HepG2 (cell line): ENCODE results near the gene AFG1L. TPM values are rescaled to one million over a fixed set of nuclear protein-coding genes. Genes with fewer than 3 reads are reported as not detected.

Experiments
- AGO2 ChIP-seq: fragments of 200-400 bp; formaldehyde crosslinking; optimal IDR thresholded peaks from 2 replicates; pipeline ENCODE3; 2017; ENCODE audit warnings: mild to moderate bottlenecking, low read depth, low read length, moderate library complexity
- AKAP8 ChIP-seq: sonication (generic); formaldehyde crosslinking; IDR thresholded peaks from 2 replicates; pipeline ENCODE4 v1.5.1; 2020; ENCODE audit warnings: mild to moderate bottlenecking, missing genetic modification reagents
- FOSL2 ChIP-seq: sonication (generic); formaldehyde crosslinking; IDR thresholded peaks from 2 replicates; pipeline ENCODE4 v1.4.0; 2020; ENCODE audit warnings: missing genetic modification reagents
- FOXM1 ChIP-seq: sonication (generic); formaldehyde crosslinking; IDR thresholded peaks from 2 replicates; pipeline ENCODE4 v1.5.0; 2020; ENCODE audit warnings: missing genetic modification reagents
- HDAC1 ChIP-seq: sonication (generic); formaldehyde crosslinking; IDR thresholded peaks from 2 replicates; pipeline ENCODE4 v1.5.1; 2020; ENCODE audit warnings: mild to moderate bottlenecking, missing genetic modification reagents
- HMG20B ChIP-seq: conservative IDR thresholded peaks from 2 replicates; pipeline ENCODE4 v1.6.1; 2016; ENCODE audit warnings: missing genetic modification reagents, missing compliant biosample characterization
- IKZF4 ChIP-seq: sonication (generic); formaldehyde crosslinking; IDR thresholded peaks from 2 replicates; pipeline ENCODE4 v1.5.1; 2020; ENCODE audit warnings: borderline replicate concordance, mild to moderate bottlenecking, low read depth, missing genetic modification reagents; ENCODE audit errors: not compliant biosample characterization
- ISL2 ChIP-seq: sonication (generic); formaldehyde crosslinking; IDR thresholded peaks from 2 replicates; pipeline ENCODE4 v1.5.0; 2020; ENCODE audit warnings: missing genetic modification reagents
- KMT2A ChIP-seq: sonication (generic); formaldehyde crosslinking; IDR thresholded peaks from 2 replicates; pipeline ENCODE4 v1.4.0; 2020; ENCODE audit warnings: missing genetic modification reagents
- MEIS2 ChIP-seq: sonication (generic); formaldehyde crosslinking; IDR thresholded peaks from 2 replicates; pipeline ENCODE4 v1.9.0; 2021; ENCODE audit warnings: mild to moderate bottlenecking, missing genetic modification reagents
- MZF1 ChIP-seq: sonication (generic); formaldehyde crosslinking; IDR thresholded peaks from 2 replicates; pipeline ENCODE4 v1.8.1; 2023; ENCODE audit warnings: mild to moderate bottlenecking, missing genetic modification reagents, borderline replicate concordance
- PHF5A ChIP-seq: IDR thresholded peaks from one replicate; pipeline ENCODE4 v1.6.1; 2018; ENCODE audit warnings: low read depth, missing genetic modification reagents; ENCODE audit not compliant: unreplicated experiment
- POLR2G ChIP-seq: fragments of 200-400 bp; formaldehyde crosslinking; IDR thresholded peaks from 2 replicates; pipeline ENCODE4 v1.6.1; 2018; ENCODE audit warnings: mild to moderate bottlenecking, low read depth, low read length, moderate library complexity
- RFX3 ChIP-seq: IDR thresholded peaks from 2 replicates; pipeline ENCODE4 v1.6.1; 2016; ENCODE audit warnings: missing biosample characterization, missing genetic modification reagents
- RFXAP ChIP-seq: sonication (generic); formaldehyde crosslinking; IDR thresholded peaks from 2 replicates; pipeline ENCODE4 v1.4.0; 2020; ENCODE audit warnings: missing genetic modification reagents, borderline replicate concordance
- SP2 ChIP-seq: sonication (generic); formaldehyde crosslinking; IDR thresholded peaks from 2 replicates; pipeline ENCODE4 v1.5.1; 2020; ENCODE audit warnings: mild to moderate bottlenecking, missing genetic modification reagents
- TBX3 ChIP-seq: fragments of 450-650 bp; IDR thresholded peaks from 2 replicates; pipeline ENCODE4 v1.6.1; 2017; ENCODE audit warnings: antibody characterized with exemption, mild to moderate bottlenecking, inconsistent platforms, borderline replicate concordance
- THAP11 ChIP-seq: IDR thresholded peaks from 2 replicates; pipeline ENCODE4 v1.6.1; 2016; ENCODE audit warnings: missing biosample characterization, missing genetic modification reagents
- ZBTB20 ChIP-seq: sonication (generic); formaldehyde crosslinking; IDR thresholded peaks from 2 replicates; pipeline ENCODE4 v1.8.1; 2023; ENCODE audit warnings: missing genetic modification reagents, low read depth, mild to moderate bottlenecking, borderline replicate concordance
- ZNF772 ChIP-seq: sonication (generic); formaldehyde crosslinking; IDR thresholded peaks from 2 replicates; pipeline ENCODE4 v1.5.0; 2020; ENCODE audit warnings: mild to moderate bottlenecking, missing genetic modification reagents
- ZSCAN25 ChIP-seq: sonication (generic); formaldehyde crosslinking; IDR thresholded peaks from 2 replicates; pipeline ENCODE4 v1.8.0; 2022; ENCODE audit warnings: mild to moderate bottlenecking, missing genetic modification reagents
- polyA plus RNA-seq, 8 experiments: library from polyadenylated mRNA; depleted of rRNA in 3 of 8; stranded (reverse) in 7 of 8; unstranded in 1 of 8; fragments of >200 nt; fragmentation: Illumina TruSeq in 4 of 8; extraction: Trizol in 4 of 8; gene quantifications; 2 replicates each; pipeline versions ENCODE4 v1.2.1 to v1.2.3, GENCODE V29; 2011 to 2016; ENCODE audit warnings: low read depth in 4 of 8, missing spikeins in 1 of 8, mixed read lengths in 1 of 8; ENCODE audit not compliant: insufficient read depth in 1 of 8
- total RNA-seq, 5 experiments: library from RNA; depleted of rRNA; stranded (reverse); fragments of >200 nt; fragmentation: Illumina TruSeq; extraction: Trizol; gene quantifications; 2 replicates each; pipeline ENCODE4 v1.2.3, GENCODE V29; 2016; ENCODE audit warnings: low read depth in 1 of 5
- TF ChIP-seq, protein P1 (sequence below): sonication (generic); formaldehyde crosslinking; IDR thresholded peaks from 2 replicates; pipeline ENCODE4 v1.4.0; 2020; ENCODE audit warnings: missing genetic modification reagents, mild to moderate bottlenecking, borderline replicate concordance
- TF ChIP-seq, protein P2 (sequence below): sonication (generic); formaldehyde crosslinking; IDR thresholded peaks from 2 replicates; pipeline ENCODE4 v1.4.0; 2020; ENCODE audit warnings: low read depth, mild to moderate bottlenecking, missing genetic modification reagents
- TF ChIP-seq, protein P3 (sequence below): IDR thresholded peaks from 2 replicates; pipeline ENCODE4 v1.6.1; 2016
- TF ChIP-seq, protein P4 (sequence below): sonication (generic); formaldehyde crosslinking; IDR thresholded peaks from 2 replicates; pipeline ENCODE4 v1.4.0; 2020; ENCODE audit warnings: mild to moderate bottlenecking, missing genetic modification reagents
- TF ChIP-seq, protein P5 (sequence below): sonication (generic); formaldehyde crosslinking; IDR thresholded peaks from 2 replicates; pipeline ENCODE4 v1.8.0; 2022; ENCODE audit warnings: mild to moderate bottlenecking, missing genetic modification reagents, borderline replicate concordance

The AFG1L gene
- total and polyA plus RNA-seq, 2 of the 13 experiments (the other 11 are each of a cell fraction or from before 2014, with no cell fraction given) = 3.1 to 14.0 TPM

DNA sequence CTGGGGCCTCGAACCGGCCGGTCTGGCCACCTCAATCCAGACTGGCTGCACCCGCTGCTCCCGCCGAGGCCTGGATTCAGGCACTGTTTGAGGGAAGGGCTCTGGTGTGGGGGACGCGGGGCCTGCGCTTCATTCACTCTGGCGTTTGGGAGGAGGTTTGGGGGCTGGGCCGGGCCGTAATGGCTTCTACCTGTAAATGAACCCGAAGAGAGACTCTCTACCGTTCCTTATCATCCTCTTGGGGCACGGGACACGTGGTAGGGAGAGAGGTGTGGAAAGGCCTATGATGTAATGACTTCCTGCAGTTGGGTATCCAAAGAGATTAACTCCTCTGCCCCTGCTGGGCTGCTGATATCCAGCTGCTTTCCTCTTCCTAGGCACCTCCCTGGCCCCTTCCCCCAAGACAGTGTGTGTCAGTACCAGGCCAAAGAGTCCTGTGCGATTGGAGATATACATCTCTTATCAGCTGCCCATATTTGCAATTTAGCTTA lies 267.7 kb downstream of the AFG1L start (continued):
- TF ChIP-seq MEIS2 (CRISPR knock-in tag) (no peak), ZBTB20 (CRISPR knock-in tag) (no peak), RFX3 (CRISPR knock-in tag) (no peak), ISL2 (CRISPR knock-in tag) (no peak), HDAC1 (CRISPR knock-in tag) (peak; percentile 77), ZNF772 (CRISPR knock-in tag) (no peak), POLR2G (peak; percentile 55), PHF5A (CRISPR knock-in tag) (no peak), IKZF4 (CRISPR knock-in tag) (no peak), AKAP8 (CRISPR knock-in tag) (peak; percentile 62; the same call in 1 of the 2 replicates), ZSCAN25 (CRISPR knock-in tag) (no peak), KMT2A (CRISPR knock-in tag) (peak; percentile 65), THAP11 (CRISPR knock-in tag) (0 out of 2 replicates have a peak, but pooled peaks have one; percentile 56), TBX3 (peak; percentile 31; the same call in 1 of the 2 replicates), AGO2 (no peak), RFXAP (peak; percentile 33; the same call in 1 of the 2 replicates), HMG20B (CRISPR knock-in tag) (0 out of 2 replicates have a peak, but pooled peaks have one; percentile 24), FOSL2 (0 out of 2 replicates have a peak, but pooled peaks have one; percentile 33), FOXM1 (CRISPR knock-in tag) (no peak), SP2 (no peak), MZF1 (CRISPR knock-in tag) (no peak)
- TF ChIP-seq, protein P1, sequence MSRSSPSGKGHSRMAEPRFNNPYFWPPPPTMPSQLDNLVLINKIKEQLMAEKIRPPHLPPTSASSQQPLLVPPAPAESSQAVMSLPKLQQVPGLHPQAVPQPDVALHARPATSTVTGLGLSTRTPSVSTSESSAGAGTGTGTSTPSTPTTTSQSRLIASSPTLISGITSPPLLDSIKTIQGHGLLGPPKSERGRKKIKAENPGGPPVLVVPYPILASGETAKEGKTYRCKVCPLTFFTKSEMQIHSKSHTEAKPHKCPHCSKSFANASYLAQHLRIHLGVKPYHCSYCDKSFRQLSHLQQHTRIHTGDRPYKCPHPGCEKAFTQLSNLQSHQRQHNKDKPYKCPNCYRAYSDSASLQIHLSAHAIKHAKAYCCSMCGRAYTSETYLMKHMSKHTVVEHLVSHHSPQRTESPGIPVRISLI (CRISPR knock-in tag) = no peak
- TF ChIP-seq, protein P2, sequence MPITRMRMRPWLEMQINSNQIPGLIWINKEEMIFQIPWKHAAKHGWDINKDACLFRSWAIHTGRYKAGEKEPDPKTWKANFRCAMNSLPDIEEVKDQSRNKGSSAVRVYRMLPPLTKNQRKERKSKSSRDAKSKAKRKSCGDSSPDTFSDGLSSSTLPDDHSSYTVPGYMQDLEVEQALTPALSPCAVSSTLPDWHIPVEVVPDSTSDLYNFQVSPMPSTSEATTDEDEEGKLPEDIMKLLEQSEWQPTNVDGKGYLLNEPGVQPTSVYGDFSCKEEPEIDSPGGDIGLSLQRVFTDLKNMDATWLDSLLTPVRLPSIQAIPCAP = no peak
- TF ChIP-seq, protein P3, sequence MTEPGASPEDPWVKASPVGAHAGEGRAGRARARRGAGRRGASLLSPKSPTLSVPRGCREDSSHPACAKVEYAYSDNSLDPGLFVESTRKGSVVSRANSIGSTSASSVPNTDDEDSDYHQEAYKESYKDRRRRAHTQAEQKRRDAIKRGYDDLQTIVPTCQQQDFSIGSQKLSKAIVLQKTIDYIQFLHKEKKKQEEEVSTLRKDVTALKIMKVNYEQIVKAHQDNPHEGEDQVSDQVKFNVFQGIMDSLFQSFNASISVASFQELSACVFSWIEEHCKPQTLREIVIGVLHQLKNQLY = no peak
- TF ChIP-seq, protein P4, sequence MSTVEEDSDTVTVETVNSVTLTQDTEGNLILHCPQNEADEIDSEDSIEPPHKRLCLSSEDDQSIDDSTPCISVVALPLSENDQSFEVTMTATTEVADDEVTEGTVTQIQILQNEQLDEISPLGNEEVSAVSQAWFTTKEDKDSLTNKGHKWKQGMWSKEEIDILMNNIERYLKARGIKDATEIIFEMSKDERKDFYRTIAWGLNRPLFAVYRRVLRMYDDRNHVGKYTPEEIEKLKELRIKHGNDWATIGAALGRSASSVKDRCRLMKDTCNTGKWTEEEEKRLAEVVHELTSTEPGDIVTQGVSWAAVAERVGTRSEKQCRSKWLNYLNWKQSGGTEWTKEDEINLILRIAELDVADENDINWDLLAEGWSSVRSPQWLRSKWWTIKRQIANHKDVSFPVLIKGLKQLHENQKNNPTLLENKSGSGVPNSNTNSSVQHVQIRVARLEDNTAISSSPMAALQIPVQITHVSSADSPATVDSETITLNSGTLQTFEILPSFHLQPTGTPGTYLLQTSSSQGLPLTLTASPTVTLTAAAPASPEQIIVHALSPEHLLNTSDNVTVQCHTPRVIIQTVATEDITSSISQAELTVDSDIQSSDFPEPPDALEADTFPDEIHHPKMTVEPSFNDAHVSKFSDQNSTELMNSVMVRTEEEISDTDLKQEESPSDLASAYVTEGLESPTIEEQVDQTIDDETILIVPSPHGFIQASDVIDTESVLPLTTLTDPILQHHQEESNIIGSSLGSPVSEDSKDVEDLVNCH (CRISPR knock-in tag) = no peak
- TF ChIP-seq, protein P5, sequence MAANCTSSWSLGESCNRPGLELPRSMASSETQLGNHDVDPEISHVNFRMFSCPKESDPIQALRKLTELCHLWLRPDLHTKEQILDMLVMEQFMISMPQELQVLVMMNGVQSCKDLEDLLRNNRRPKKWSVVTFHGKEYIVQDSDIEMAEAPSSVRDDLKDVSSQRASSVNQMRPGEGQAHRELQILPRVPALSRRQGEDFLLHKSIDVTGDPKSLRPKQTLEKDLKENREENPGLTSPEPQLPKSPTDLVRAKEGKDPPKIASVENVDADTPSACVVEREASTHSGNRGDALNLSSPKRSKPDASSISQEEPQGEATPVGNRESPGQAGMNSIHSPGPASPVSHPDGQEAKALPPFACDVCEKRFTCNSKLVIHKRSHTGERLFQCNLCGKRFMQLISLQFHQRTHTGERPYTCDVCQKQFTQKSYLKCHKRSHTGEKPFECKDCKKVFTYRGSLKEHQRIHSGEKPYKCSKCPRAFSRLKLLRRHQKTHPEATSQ (CRISPR knock-in tag) = no peak
